DMS53 (cell line): Measurements from ENCODE around the gene DNM3.

Experiments
- DNase-seq: peaks from one replicate; lab custom pipeline; 2025; lab: John Stamatoyannopoulos, UW

Gene DNM3

GRCh38 chr1:172177849-172178248, 336.6 kb downstream of the DNM3 start:
- DNase-seq = peak; percentile 85

DNA sequence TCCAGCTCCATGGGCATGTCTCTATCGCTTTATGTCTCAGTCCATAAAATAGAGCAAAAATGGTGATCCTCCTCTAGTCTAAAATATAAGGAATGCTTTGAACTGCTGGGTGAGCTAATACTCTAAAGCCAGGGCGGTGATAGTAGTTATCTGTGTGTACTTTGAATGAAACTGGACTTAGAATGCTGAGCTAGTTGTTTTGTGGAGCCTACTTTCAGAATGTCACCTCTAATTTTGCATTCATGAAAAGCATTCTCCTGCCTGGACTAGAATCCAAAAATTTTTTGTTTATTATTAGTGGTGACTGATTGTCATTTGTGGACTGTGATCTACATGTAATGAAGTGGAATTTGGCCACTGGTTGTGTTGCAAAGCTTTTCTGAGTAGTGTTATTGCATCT, 337.6 kb downstream of the DNM3 start:
- DNase-seq = no peak

- DNase-seq = no peak
Observed at GRCh38 chr1:172179918-172180317, 338.6 kb downstream of the DNM3 start.

- DNase-seq = peak; percentile 18
Observed at GRCh38 chr1:172180501-172181285, 339.4 kb downstream of the DNM3 start.

DNA sequence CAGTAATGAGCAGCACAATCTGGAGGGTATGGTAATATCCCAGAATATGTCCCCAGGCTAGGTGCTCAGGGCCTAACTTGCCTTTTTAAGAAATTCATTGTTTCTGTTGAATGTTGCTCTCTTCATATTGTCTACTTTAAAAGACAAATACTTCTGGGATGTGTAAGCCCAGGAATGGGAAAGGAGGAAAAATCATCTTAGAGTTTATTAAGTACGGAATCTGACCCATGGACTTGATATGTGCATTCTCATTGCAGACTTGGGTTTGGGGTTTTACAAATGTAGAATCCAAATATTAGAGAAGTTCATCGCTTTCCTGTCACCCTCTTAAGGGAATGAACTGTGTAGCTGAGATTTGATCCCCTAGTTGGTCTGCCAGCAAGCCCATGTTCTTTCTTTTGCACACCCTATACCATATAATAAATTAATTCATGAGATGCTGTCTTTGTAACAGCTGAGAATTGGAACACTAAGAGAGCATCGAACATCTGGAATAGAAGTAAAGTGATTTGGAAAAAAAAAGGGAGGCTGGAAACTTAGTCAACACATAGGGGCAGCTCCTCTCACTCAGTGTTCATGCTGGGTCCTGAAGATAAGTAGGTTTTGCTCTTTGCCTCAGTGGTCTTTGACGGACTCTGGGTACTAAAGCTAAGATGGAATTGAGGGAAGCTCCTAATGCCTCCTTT, 343.4 kb downstream of the DNM3 start:
- no peak for DNase-seq

GRCh38 chr1:172185211-172185610, 343.9 kb downstream of the DNM3 start:
- DNase-seq = no peak

DNA sequence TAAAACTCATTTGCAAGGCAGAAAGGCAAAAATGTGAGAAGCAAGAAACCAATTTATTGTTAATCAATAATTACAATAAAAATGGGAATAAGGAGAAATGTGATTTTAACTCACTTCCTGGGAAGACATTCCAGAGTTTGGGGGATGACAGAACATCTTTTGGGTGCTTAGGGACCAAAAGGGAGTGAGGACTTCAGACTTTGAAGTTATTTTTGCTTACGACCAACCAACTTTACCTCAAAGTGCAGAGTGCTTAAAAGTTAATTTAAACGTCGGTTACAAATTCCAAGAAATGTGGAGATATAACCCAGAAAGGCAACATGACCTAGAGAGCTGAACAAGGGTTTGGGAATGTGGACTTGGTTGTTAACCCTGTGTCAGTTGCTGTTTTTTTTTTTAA, 344.7 kb downstream of the DNM3 start:
- no peak for DNase-seq

- DNase-seq = no peak
Observed at GRCh38 chr1:172201572-172201971, 360.3 kb downstream of the DNM3 start.

- DNase-seq = peak; percentile 22
Observed at GRCh38 chr1:172203135-172203823, 362.0 kb downstream of the DNM3 start.

- no peak for DNase-seq
Observed at GRCh38 chr1:172203902-172204301, 362.6 kb downstream of the DNM3 start.

- no peak for DNase-seq
Observed at GRCh38 chr1:172206256-172206655, 365.0 kb downstream of the DNM3 start.

GRCh38 chr1:172208635-172209034, 367.3 kb downstream of the DNM3 start:
- DNase-seq = no peak

DNA sequence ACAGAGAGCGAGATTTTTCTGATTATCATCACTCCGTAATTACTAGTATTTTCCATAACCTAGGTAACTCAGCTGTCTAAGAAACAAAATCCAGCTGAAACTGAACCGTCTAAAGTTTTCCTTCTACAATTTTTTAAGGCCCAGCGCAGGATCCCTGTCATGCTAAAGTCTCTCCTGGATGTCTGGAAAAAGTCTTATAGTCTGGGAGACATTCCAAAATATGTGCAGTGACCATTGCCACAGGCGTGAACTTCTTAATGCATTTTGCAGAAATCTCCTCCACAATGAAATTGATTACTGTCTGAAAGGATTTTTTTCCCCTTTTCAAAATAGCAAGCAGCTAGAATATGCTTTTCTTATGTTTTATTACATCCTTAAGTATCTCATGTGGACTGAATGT, 369.9 kb downstream of the DNM3 start:
- no peak for DNase-seq

DNA sequence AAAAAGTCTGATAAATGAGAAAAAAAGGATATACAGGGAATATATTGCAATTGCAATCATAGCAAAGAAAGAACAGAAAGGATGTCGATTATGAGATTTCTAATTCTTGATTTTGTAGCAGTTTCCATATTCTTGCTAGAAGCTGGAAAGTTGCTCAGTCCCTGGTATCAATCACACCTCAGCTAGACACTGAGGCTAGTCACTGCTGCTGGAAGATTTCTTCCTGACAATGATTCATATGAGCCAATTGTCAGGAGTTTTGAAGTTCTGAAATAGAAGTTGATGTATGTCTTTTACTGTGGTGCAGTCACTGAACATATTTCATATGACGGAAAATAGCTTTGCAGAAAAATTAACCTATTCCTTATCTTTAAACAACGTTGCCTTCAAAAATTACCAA, 370.8 kb downstream of the DNM3 start:
- no peak for DNase-seq

DNA sequence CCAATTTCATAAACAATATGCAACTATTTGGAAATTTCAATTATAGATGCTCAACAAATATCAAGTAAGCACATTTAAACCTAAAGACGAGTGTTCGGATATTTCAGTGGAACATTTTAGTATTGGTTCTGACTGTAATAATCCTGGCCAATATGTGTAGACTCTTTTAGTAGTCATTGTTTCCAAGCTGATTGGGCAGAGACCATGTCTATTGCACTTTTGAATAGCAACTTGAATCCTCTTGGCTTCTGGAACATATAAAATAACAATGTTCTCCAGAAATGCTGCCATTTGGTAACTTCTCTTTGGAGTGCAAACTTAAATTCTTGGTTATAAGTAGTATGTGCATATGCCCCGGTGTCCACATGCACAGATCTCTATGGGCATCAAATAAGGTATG, 373.7 kb downstream of the DNM3 start:
- no peak for DNase-seq

GRCh38 chr1:172219966-172220365, 378.7 kb downstream of the DNM3 start:
- peak; percentile 70 for DNase-seq

DNA sequence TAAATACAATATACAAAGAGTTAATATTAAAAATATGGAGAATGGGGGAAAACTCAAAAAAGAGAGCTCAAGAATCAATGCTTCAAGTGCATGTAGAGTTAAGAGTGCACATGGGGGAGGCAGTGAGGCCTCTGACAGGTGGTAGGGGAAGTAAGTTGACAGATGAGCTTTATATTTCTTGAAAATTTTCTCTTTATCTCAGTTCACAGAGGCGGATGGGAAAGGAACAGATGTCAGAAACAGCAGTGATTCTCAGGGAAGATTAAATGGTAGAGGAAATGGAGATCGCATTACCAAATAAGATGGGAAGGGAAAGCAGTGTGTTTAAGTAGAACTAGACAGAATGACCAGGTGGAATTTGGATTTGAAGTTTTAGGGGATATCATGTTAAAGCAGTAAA, 379.1 kb downstream of the DNM3 start:
- peak; percentile 56 for DNase-seq

DNA sequence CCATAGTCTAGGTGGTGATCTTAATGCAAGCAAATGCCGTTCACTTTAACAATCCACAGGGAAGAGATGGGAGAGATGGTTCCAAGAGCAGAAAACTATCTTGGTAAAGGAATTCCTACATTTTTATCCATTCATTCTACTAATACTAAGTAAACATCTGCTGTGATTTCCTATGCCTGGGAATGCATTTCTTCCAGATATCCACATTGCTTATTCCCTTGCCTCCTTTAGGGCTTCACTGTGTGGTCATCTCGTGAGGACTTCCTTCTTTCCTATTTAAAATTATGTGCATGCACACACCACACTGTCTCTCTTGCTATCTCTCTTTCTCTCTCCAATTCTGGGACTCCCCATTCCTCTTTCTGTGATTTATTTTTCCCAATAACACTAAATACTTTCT, 380.1 kb downstream of the DNM3 start:
- DNase-seq = no peak

- no peak for DNase-seq
Observed at GRCh38 chr1:172224871-172225270, 383.6 kb downstream of the DNM3 start.

DNA sequence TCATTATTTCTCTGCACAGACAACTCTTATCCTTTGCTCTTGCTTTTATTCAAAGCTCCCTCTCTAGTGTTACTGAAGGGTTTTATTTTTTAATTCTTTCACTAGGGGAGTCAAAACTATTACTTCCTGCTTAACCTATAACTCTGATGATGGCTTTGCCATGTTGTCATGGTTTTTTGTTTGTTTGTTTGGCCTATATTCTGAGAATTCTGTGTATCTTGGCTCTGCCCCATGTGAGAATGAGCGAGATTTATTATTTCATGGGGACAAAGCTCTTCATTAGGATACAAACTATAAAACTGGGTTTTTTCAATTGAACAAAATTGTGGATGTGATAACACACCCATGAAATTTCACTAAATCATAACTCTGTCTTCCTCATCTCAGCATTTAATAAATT, 388.6 kb downstream of the DNM3 start:
- peak; percentile 8 for DNase-seq

GRCh38 chr1:172230526-172230925, 389.2 kb downstream of the DNM3 start:
- no peak for DNase-seq

DNA sequence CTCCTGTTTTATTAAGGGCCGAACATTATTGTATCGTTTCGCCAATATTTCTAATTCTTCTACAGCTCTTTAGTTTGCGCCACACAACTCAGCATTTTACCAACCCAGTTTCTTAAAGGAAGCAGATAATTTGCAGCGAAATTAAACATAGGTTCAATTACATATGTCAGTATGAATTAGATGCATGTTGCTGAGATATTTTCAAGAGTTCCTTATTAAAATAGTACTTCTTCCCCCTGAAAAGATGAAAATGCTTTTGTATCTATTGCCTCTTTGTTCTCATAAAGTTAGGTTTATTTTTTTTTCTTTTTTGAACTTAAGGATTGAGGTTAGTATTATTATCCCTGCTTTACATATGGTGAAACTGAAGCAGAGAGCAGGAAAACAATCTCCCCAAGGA, 395.7 kb downstream of the DNM3 start:
- DNase-seq = no peak

DNA sequence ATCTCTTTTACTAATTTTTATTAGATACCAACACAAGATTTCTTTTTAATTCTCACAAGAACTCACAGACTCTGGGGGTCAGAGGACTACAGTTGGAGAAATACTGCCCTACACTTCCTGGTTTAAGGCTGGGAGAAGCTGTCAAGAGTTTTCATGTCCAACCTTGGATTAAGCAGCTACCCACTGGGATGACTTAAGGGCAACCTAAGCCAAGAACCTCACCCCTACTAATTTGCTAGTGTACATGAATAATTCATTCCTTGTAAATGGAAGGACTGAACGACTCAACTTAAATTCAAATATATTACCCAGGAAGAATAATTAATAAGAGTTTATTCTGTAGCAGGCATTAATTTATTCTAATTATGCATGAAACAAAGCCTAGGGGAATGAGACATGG, 396.9 kb downstream of the DNM3 start:
- DNase-seq = no peak
